ENCODE measurements around the gene ABCC12.

ABCC12 gene

DNA sequence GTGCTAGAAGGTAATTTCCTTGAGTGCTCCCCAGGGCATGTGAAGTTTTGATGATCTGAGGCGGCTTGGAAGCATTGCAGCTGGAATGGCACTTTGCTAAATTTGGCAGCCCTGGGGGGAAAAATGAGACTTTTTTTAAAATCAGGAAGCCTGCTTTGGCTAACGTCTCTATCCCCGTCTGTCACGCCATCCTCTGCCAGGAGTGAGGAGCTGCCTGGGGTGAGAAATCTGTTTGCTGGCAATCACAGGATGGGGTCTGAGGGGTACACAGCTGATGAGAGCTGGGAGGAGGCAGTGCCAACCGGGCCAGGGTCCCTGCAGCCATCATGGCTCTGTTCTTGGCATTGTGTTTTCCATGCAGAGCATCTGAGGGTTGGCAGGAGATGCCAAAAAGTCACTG, 2.0 kb downstream of the ABCC12 start:
- no peak for TF ChIP-seq POLR2AphosphoS5 (IDR thresholded peaks at IDR 0.05; ENCODE audit: low read depth, low read length)
- TF ChIP-seq TAF1 (IDR thresholded peaks at IDR 0.05; ENCODE audit: low read depth, low read length) = no peak
- no peak for DNase-seq (ENCODE audit: insufficient read length, low spot score)
- no peak for FAIRE-seq

GRCh38 chr16:48152226-48152625, 3.6 kb downstream of the ABCC12 start:
- DNase-seq (ENCODE audit: insufficient read length, low spot score) (no peak), FAIRE-seq (no peak)
- TF ChIP-seq POLR2A (IDR thresholded peaks at IDR 0.05; ENCODE audit: low read depth, low read length) = no peak
- TF ChIP-seq POLR2AphosphoS5 (IDR thresholded peaks at IDR 0.05; ENCODE audit: low read depth, low read length) = no peak
- TF ChIP-seq POU2F2 (IDR thresholded peaks at IDR 0.05; ENCODE audit: low read depth, low read length) = no peak
- TF ChIP-seq SPI1 (IDR thresholded peaks at IDR 0.05; ENCODE audit: low read depth, low read length) = no peak
- TF ChIP-seq PAX5 (IDR thresholded peaks at IDR 0.05; ENCODE audit: insufficient read depth, low read length, severe bottlenecking) = no peak
- TF ChIP-seq TAF1 (IDR thresholded peaks at IDR 0.05; ENCODE audit: low read depth, low read length) = no peak

DNA sequence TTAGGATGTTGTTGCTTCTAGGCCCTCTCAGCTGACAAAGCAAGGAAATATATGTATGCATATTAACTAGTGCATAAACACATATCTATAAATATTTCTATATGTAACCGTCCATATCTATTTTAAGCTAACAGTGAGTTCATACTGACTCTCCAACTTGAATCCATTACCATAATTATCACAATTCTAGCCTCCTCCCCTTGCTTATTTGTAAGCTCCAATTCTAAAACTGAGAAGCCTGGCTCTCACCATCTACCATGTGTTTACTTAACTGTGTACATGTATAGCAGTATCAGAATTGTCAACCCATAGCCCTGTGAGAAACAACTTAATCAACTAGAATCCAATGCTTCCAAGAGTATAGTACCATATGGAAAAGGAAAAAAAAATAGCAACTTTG, 5.1 kb downstream of the ABCC12 start:
- FAIRE-seq (no peak), DNase-seq (ENCODE audit: insufficient read length, low spot score) (no peak)
- TF ChIP-seq POLR2AphosphoS5 (IDR thresholded peaks at IDR 0.05; ENCODE audit: low read depth, low read length) (no peak), SPI1 (IDR thresholded peaks at IDR 0.05; ENCODE audit: low read depth, low read length) (no peak), TAF1 (IDR thresholded peaks at IDR 0.05; ENCODE audit: low read depth, low read length) (no peak), POU2F2 (IDR thresholded peaks at IDR 0.05; ENCODE audit: low read depth, low read length) (no peak), PAX5 (IDR thresholded peaks at IDR 0.05; ENCODE audit: insufficient read depth, low read length, severe bottlenecking) (no peak), POLR2A (IDR thresholded peaks at IDR 0.05; ENCODE audit: low read depth, low read length) (no peak)

DNA sequence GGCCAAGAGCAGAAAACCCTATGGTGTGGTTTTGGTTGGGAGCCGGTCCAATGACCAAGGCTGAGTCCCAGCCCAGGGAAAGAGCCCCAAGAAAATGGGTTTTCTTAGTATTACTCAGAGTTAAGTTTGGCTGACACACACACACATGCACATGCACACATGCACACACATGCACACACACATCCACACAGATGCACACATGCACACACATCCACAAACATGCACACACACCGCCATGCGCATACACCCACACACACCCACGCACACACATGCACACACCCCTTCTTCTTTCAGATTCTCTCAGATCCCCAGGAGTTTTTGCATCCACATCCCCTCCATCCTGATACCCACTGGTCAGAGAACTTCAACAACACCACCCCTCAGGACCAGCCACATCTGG, 9.1 kb downstream of the ABCC12 start:
- FAIRE-seq (no peak), DNase-seq (ENCODE audit: insufficient read length, low spot score) (no peak)
- TF ChIP-seq SPI1 (IDR thresholded peaks at IDR 0.05; ENCODE audit: low read depth, low read length) = no peak

DNA sequence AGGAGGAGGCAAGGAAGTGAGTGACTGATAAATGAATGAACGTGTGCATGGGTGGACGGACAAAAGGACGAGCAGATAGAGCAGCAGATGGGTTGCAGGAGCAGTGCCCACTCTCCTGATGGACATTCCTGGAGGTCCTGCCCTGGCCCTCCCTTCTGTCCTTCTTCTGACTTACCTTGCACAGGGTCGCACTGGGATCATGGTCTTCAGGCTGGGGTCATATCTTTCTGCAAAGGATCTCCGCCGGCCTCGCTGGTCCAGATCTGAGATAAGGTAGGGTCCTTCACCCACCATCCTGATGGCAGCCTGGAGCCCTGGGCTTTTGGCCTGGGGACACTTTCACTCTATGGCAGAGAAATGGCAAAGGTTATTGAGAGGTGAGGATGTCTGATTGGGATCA, 9.7 kb downstream of the ABCC12 start:
- no peak for TF ChIP-seq SPI1 (IDR thresholded peaks at IDR 0.05; ENCODE audit: low read depth, low read length)
- FAIRE-seq (no peak), DNase-seq (ENCODE audit: insufficient read length, low spot score) (no peak)

- no peak for DNase-seq (ENCODE audit: insufficient read length, low spot score)
- no peak for FAIRE-seq
- TF ChIP-seq POLR2A (IDR thresholded peaks at IDR 0.05; ENCODE audit: low read depth, low read length) (no peak), TAF1 (IDR thresholded peaks at IDR 0.05; ENCODE audit: low read depth, low read length) (no peak), POLR2AphosphoS5 (IDR thresholded peaks at IDR 0.05; ENCODE audit: low read depth, low read length) (no peak), SPI1 (IDR thresholded peaks at IDR 0.05; ENCODE audit: low read depth, low read length) (no peak), POU2F2 (IDR thresholded peaks at IDR 0.05; ENCODE audit: low read depth, low read length) (no peak), PAX5 (IDR thresholded peaks at IDR 0.05; ENCODE audit: insufficient read depth, low read length, severe bottlenecking) (no peak)
Measured at GRCh38 chr16:48143812-48144368, 11.9 kb downstream of the ABCC12 start.

DNA sequence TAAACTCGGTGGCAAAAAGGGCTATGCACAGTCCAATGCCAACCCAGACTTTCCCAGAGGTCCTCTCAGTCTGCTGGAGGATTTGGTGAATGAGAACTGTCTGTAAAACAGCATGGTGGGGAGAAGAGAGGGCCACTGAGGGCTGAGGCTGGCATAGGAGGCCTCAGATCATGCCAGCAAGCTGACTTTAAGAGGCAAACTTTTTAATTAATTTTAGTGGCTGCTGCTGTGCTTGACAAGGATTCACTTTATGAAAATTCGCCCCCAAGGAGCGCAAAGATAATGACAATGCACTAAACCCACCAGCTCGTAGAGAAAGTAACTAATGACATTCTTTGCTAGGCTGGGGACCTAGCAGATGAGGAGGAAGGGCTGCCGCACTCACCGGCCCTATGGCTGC, 15.0 kb downstream of the ABCC12 start:
- TF ChIP-seq POLR2AphosphoS5 (IDR thresholded peaks at IDR 0.05; ENCODE audit: low read depth, low read length) = no peak
- TF ChIP-seq POU2F2 (IDR thresholded peaks at IDR 0.05; ENCODE audit: low read depth, low read length) = no peak
- FAIRE-seq (no peak), DNase-seq (ENCODE audit: insufficient read length, low spot score) (no peak)

DNA sequence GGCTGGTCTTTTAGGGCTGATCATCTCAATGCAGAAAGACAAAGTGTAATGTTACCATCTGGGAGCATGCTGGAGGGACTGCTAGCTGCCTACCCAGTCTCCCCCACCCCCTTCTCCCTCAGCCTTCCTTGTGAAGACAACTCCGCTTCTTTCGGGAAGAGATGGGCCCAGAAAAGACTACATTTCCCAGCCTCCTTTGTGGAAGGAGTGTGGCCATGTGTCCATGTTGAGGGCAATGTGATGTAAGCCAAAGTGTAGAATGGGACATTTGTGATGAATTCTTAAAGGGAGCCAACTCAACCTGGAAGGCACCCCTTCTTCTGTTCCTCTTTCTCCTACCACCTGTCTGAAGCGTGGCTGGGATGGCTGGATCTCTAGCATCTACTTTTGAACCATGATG, 16.3 kb downstream of the ABCC12 start:
- TF ChIP-seq POLR2AphosphoS5 (IDR thresholded peaks at IDR 0.05; ENCODE audit: low read depth, low read length) = no peak
- TF ChIP-seq POU2F2 (IDR thresholded peaks at IDR 0.05; ENCODE audit: low read depth, low read length) = no peak
- no peak for TF ChIP-seq PAX5 (IDR thresholded peaks at IDR 0.05; ENCODE audit: insufficient read depth, low read length, severe bottlenecking)
- no peak for TF ChIP-seq POLR2A (IDR thresholded peaks at IDR 0.05; ENCODE audit: low read depth, low read length)
- no peak for TF ChIP-seq TAF1 (IDR thresholded peaks at IDR 0.05; ENCODE audit: low read depth, low read length)
- TF ChIP-seq SPI1 (IDR thresholded peaks at IDR 0.05; ENCODE audit: low read depth, low read length) = no peak
- no peak for DNase-seq (ENCODE audit: insufficient read length, low spot score)
- FAIRE-seq = no peak

- FAIRE-seq = no peak
- TF ChIP-seq POLR2A (IDR thresholded peaks at IDR 0.05; ENCODE audit: low read depth, low read length) (no peak), POLR2AphosphoS5 (IDR thresholded peaks at IDR 0.05; ENCODE audit: low read depth, low read length) (no peak), SPI1 (IDR thresholded peaks at IDR 0.05; ENCODE audit: low read depth, low read length) (no peak), PAX5 (IDR thresholded peaks at IDR 0.05; ENCODE audit: insufficient read depth, low read length, severe bottlenecking) (no peak), POU2F2 (IDR thresholded peaks at IDR 0.05; ENCODE audit: low read depth, low read length) (no peak), TAF1 (IDR thresholded peaks at IDR 0.05; ENCODE audit: low read depth, low read length) (no peak)
- no peak for DNase-seq (ENCODE audit: insufficient read length, low spot score)
Measured at GRCh38 chr16:48138543-48138942, 17.2 kb downstream of the ABCC12 start.

- DNase-seq (ENCODE audit: insufficient read length, low spot score) (no peak), FAIRE-seq (no peak)
- TF ChIP-seq TAF1 (IDR thresholded peaks at IDR 0.05; ENCODE audit: low read depth, low read length) = no peak
- no peak for TF ChIP-seq POLR2A (IDR thresholded peaks at IDR 0.05; ENCODE audit: low read depth, low read length)
- TF ChIP-seq SPI1 (IDR thresholded peaks at IDR 0.05; ENCODE audit: low read depth, low read length) = no peak
- no peak for TF ChIP-seq PAX5 (IDR thresholded peaks at IDR 0.05; ENCODE audit: insufficient read depth, low read length, severe bottlenecking)
- no peak for TF ChIP-seq POLR2AphosphoS5 (IDR thresholded peaks at IDR 0.05; ENCODE audit: low read depth, low read length)
- no peak for TF ChIP-seq POU2F2 (IDR thresholded peaks at IDR 0.05; ENCODE audit: low read depth, low read length)
Measured at GRCh38 chr16:48137822-48138221, 18.0 kb downstream of the ABCC12 start.
